Measurements from ENCODE around the gene JAKMIP3. TPM values are rescaled to one million over a fixed set of nuclear protein-coding genes. Genes with fewer than 3 reads are reported as not detected.

The JAKMIP3 gene
- total RNA-seq, 2 experiments from 2014 or later, result 0.28 to 0.36 TPM

- no peaks in the 10 kb centered on the region for H3K9me3 Mint-ChIP-seq
- no peaks in the 10 kb centered on the region for H3K36me3 Mint-ChIP-seq (ENCODE audit: low read depth)
- no peaks in the 10 kb centered on the region for H3K4me1 Mint-ChIP-seq (ENCODE audit: low read depth)
- ATAC-seq (ENCODE audit: poor library complexity) (no peak), DNase-seq (no peak)
- TF ChIP-seq CTCF (IDR thresholded peaks at IDR 0.05), result no peak
- intact Hi-C loops (cut with DNase I, micrococcal nuclease), result no loop called here
- H3K4me3 Mint-ChIP-seq, result no peak overlapping the region
- no peak overlapping the region for H3K4me3 ChIP-seq (ENCODE audit: low read length)
- no peak overlapping the region for H3K27ac Mint-ChIP-seq
- peaks cover 6 to 11% of the 10 kb centered on the region in 2 experiments for H3K27me3 ChIP-seq (ENCODE audit: control insufficient read depth in 1 of 2, insufficient read depth in 2 of 2, low read length in 2 of 2)
- H3K27me3 Mint-ChIP-seq, result peaks cover 38% of the 10 kb centered on the region
- peaks cover 0 to 5% of the 10 kb centered on the region in 2 experiments for H3K9me3 ChIP-seq (ENCODE audit: control insufficient read depth in 1 of 2, insufficient read depth in 1 of 2, low read length in 2 of 2)
- no peak overlapping the region for H3K27ac ChIP-seq (ENCODE audit: low read depth in 1 of 2, low read length in 2 of 2)
- H3K36me3 ChIP-seq (ENCODE audit: insufficient read depth, low read length), result no peaks in the 10 kb centered on the region
- ChIA-PET CTCF (no interaction called here), POLR2A (no interaction called here)
- H3K4me1 ChIP-seq (ENCODE audit: insufficient read depth, low read length), result no peaks in the 10 kb centered on the region
Observed at GRCh38 chr10:132097609-132098377, 32.0 kb downstream of the JAKMIP3 start.

- DNase-seq (no peak), ATAC-seq (ENCODE audit: poor library complexity) (no peak)
- Mint-ChIP-seq H3K9me3 (no peaks in the 10 kb centered on the region), H3K36me3 (ENCODE audit: low read depth) (no peaks in the 10 kb centered on the region), H3K27ac (no peak overlapping the region), H3K4me1 (ENCODE audit: low read depth) (no peaks in the 10 kb centered on the region), H3K27me3 (peaks cover 38% of the 10 kb centered on the region), H3K4me3 (no peak overlapping the region)
- Histone ChIP-seq H3K27ac (ENCODE audit: low read depth in 1 of 2, low read length in 2 of 2) (no peak overlapping the region), H3K27me3 (ENCODE audit: control insufficient read depth in 1 of 2, insufficient read depth in 2 of 2, low read length in 2 of 2) (peaks cover 6 to 11% of the 10 kb centered on the region in 2 experiments), H3K4me3 (ENCODE audit: low read length) (no peak overlapping the region), H3K36me3 (ENCODE audit: insufficient read depth, low read length) (no peaks in the 10 kb centered on the region), H3K4me1 (ENCODE audit: insufficient read depth, low read length) (no peaks in the 10 kb centered on the region), H3K9me3 (ENCODE audit: control insufficient read depth in 1 of 2, insufficient read depth in 1 of 2, low read length in 2 of 2) (peaks cover 0 to 10% of the 10 kb centered on the region in 2 experiments)
- CTCF ChIA-PET, result no interaction called here
- TF ChIP-seq CTCF (IDR thresholded peaks at IDR 0.05), result no peak
- POLR2A ChIA-PET, result no interaction called here
- intact Hi-C loops (cut with DNase I, micrococcal nuclease), result no loop called here
Observed at GRCh38 chr10:132098539-132099388, 33.0 kb downstream of the JAKMIP3 start.

- CTCF ChIA-PET, result no interaction called here
Observed at GRCh38 chr10:132099389-132100090, 33.8 kb downstream of the JAKMIP3 start.

More at GRCh38 chr10:132099389-132100090, 33.8 kb downstream of the JAKMIP3 start:
- Mint-ChIP-seq H3K36me3 (ENCODE audit: low read depth) (no peaks in the 10 kb centered on the region), H3K4me1 (ENCODE audit: low read depth) (no peaks in the 10 kb centered on the region), H3K27me3 (peaks cover 31% of the 10 kb centered on the region), H3K27ac (no peak overlapping the region), H3K4me3 (no peak overlapping the region), H3K9me3 (no peaks in the 10 kb centered on the region)
- no peak for TF ChIP-seq CTCF (IDR thresholded peaks at IDR 0.05)
- intact Hi-C loops (cut with DNase I, micrococcal nuclease), result no loop called here
- no peak overlapping the region for H3K4me3 ChIP-seq (ENCODE audit: low read length)
- H3K9me3 ChIP-seq (ENCODE audit: control insufficient read depth in 1 of 2, insufficient read depth in 1 of 2, low read length in 2 of 2), result peaks cover 0 to 10% of the 10 kb centered on the region in 2 experiments
- POLR2A ChIA-PET, result no interaction called here
- no peaks in the 10 kb centered on the region for H3K36me3 ChIP-seq (ENCODE audit: insufficient read depth, low read length)
- ATAC-seq (ENCODE audit: poor library complexity) (no peak), DNase-seq (no peak)
- H3K27ac ChIP-seq (ENCODE audit: low read depth in 1 of 2, low read length in 2 of 2), result no peak overlapping the region
- H3K27me3 ChIP-seq (ENCODE audit: control insufficient read depth in 1 of 2, insufficient read depth in 2 of 2, low read length in 2 of 2), result peaks cover 6 to 9% of the 10 kb centered on the region in 2 experiments
- no peaks in the 10 kb centered on the region for H3K4me1 ChIP-seq (ENCODE audit: insufficient read depth, low read length)
